GM21360 (cell line): Measurements from ENCODE around the gene LHX8.
"Not testable (repeated sequence)": the region's sequence is repeated elsewhere in the genome, so short reads cannot be mapped to it uniquely, and the experiment has no call there.

ENCODE experiments used
- ATAC-seq: cut with Tn5 transposase; IDR thresholded peaks from one replicate; pipeline ENCODE4 v1.9.1; 2021; ENCODE audit warnings: mild to moderate bottlenecking, moderate library complexity; ENCODE audit not compliant: unreplicated experiment

The LHX8 gene

GRCh38 chr1:75132812-75133619, 1.2 kb upstream of the LHX8 start:
- no peak for ATAC-seq

GRCh38 chr1:75134647-75135572, 722 bp downstream of the LHX8 start:
- no peak for ATAC-seq

- ATAC-seq: no peak
Measured at GRCh38 chr1:75135573-75136194, 1.5 kb downstream of the LHX8 start.

GRCh38 chr1:75136195-75136815, 2.1 kb downstream of the LHX8 start:
- no peak for ATAC-seq

- no peak for ATAC-seq
Measured at GRCh38 chr1:75136921-75137641, 2.9 kb downstream of the LHX8 start.

- no peak for ATAC-seq
Measured at GRCh38 chr1:75152092-75152491, 17.9 kb downstream of the LHX8 start.

GRCh38 chr1:75159154-75159553, 25.0 kb downstream of the LHX8 start:
- no peak for ATAC-seq

- ATAC-seq: no peak
Measured at GRCh38 chr1:75165264-75165663, 31.1 kb downstream of the LHX8 start.

GRCh38 chr1:75166821-75167220, 32.6 kb downstream of the LHX8 start:
- ATAC-seq: no peak

- ATAC-seq: no peak
Measured at GRCh38 chr1:75170011-75170410, 35.8 kb downstream of the LHX8 start.

GRCh38 chr1:75170981-75171380, 36.8 kb downstream of the LHX8 start:
- no peak for ATAC-seq

- ATAC-seq: no peak
Measured at GRCh38 chr1:75171876-75172275, 37.7 kb downstream of the LHX8 start.

GRCh38 chr1:75172556-75172955, 38.4 kb downstream of the LHX8 start:
- no peak for ATAC-seq

- no peak for ATAC-seq
Measured at GRCh38 chr1:75174031-75174760, 40.0 kb downstream of the LHX8 start.

GRCh38 chr1:75181214-75181955, 47.2 kb downstream of the LHX8 start:
- not testable (repeated sequence) for ATAC-seq

GRCh38 chr1:75188892-75189291, 54.7 kb downstream of the LHX8 start:
- ATAC-seq: no peak

GRCh38 chr1:75198163-75198562, 64.0 kb downstream of the LHX8 start:
- no peak for ATAC-seq

GRCh38 chr1:75198761-75199160, 64.6 kb downstream of the LHX8 start:
- no peak for ATAC-seq

- no peak for ATAC-seq
Measured at GRCh38 chr1:75202751-75203150, 68.6 kb downstream of the LHX8 start.
